Measurements from ENCODE around the gene ANKRD28.

Gene ANKRD28

DNA sequence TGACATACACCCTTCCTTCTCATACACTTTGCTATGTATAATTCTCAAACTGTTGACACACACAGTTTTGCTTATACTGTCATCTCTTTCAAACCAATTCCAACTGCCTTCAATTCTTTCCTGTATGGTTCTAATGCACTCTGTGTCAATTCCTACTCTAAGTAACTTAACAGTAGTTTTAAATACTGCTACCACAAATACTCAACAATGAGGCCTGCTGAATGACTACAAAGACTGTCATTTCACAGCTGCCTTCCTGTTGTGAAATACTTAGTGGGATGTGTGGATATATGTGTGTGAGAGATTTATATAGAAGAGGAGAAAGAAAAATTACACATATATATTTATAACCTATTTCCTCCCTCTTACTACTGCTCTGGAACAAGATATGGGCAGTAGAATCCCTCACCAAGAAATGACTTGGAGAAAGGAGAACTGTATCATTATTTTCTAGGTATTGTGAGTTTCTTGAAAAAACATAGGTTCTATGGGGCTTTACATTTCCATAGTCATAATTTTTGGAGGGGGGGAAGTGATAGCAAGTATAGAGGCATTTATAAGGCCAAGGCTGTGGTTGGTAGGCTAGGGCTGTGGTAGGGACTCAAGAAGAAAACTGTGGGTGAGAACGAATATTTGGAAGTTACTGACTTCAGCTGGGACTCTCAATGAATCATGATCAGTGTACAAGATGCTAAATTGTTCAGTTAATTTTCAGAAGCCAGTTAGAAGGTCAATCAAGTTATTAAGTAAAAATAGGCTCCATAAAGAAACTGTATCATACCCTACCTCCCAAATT, 88.7 kb downstream of the ANKRD28 start:
- Histone ChIP-seq H3K27ac (ENCODE audit: insufficient read depth, low read depth, low read length, poor library complexity, severe bottlenecking) (no peak overlapping the region), H3K4me1 (ENCODE audit: control insufficient read depth, insufficient read depth, low read length) (no peaks in the 10 kb centered on the region), H3K27me3 (ENCODE audit: control insufficient read depth, insufficient read depth, low read length, poor library complexity, severe bottlenecking) (no peaks in the 10 kb centered on the region), H3K9me3 (ENCODE audit: control insufficient read depth, low read length) (no peaks in the 10 kb centered on the region), H3K36me3 (ENCODE audit: control insufficient read depth, insufficient read depth, low read length) (peaks cover 6% of the 10 kb centered on the region), H3K4me3 (ENCODE audit: insufficient read depth, low read depth, low read length) (no peak overlapping the region)
- 88 to 100% methylated on average over 1 of the region's 1 CpG for WGBS, 2 experiments

DNA sequence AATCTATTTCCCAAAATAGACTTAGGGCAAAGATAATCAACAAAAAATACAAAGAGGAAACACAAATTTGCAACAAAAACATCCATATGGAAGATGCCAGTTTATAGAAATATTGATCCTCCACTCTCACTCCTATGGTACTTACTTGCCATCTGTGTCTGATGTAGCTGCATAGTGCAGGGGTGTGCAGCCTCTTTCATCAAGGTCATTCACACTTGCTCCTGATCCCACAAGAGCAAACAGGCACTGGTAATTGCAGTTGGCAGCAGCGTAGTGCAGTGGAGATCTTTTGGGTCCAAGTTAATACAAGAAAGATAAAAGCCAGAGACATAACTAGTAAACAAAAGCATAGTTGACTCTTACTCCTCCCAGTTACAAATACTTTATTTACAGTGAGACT, 90.0 kb downstream of the ANKRD28 start:
- Histone ChIP-seq H3K9me3 (ENCODE audit: control insufficient read depth, low read length) (no peaks in the 10 kb centered on the region), H3K4me3 (ENCODE audit: insufficient read depth, low read depth, low read length) (no peak overlapping the region), H3K4me1 (ENCODE audit: control insufficient read depth, insufficient read depth, low read length) (no peaks in the 10 kb centered on the region), H3K27ac (ENCODE audit: insufficient read depth, low read depth, low read length, poor library complexity, severe bottlenecking) (no peak overlapping the region), H3K36me3 (ENCODE audit: control insufficient read depth, insufficient read depth, low read length) (peaks cover 6% of the 10 kb centered on the region), H3K27me3 (ENCODE audit: control insufficient read depth, insufficient read depth, low read length, poor library complexity, severe bottlenecking) (no peaks in the 10 kb centered on the region)
- 91 to 93% methylated on average over 1 of the region's 1 CpG for WGBS, 2 experiments

DNA sequence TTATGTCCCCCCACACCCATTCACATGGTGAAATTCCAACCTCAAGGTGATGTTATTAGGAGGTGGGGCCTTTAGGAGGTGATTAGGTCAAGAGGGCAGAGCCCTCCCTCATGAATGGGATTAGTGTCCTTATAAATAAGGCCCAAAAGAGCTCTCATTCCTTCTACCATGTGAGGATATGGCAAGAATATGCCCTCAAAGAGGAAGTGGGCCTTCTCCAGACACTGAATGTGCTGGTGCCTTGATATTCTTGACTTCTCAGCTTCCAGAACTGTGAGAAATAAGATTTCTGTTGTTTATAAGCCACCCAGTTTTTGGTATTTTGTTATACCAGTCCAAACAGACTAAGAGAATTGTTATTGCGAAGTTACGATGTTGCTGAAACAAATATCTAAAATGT, 94.4 kb downstream of the ANKRD28 start:
- peaks cover 3% of the 10 kb centered on the region for H3K36me3 ChIP-seq (ENCODE audit: control insufficient read depth, insufficient read depth, low read length)
- H3K27ac ChIP-seq (ENCODE audit: insufficient read depth, low read depth, low read length, poor library complexity, severe bottlenecking) = no peak overlapping the region
- no peaks in the 10 kb centered on the region for H3K4me1 ChIP-seq (ENCODE audit: control insufficient read depth, insufficient read depth, low read length)
- H3K9me3 ChIP-seq (ENCODE audit: control insufficient read depth, low read length) = no peaks in the 10 kb centered on the region
- WGBS, 2 experiments = 95 to 97% methylated on average over 2 of the region's 2 CpGs
- H3K4me3 ChIP-seq (ENCODE audit: insufficient read depth, low read depth, low read length) = no peak overlapping the region
- no peaks in the 10 kb centered on the region for H3K27me3 ChIP-seq (ENCODE audit: control insufficient read depth, insufficient read depth, low read length, poor library complexity, severe bottlenecking)

DNA sequence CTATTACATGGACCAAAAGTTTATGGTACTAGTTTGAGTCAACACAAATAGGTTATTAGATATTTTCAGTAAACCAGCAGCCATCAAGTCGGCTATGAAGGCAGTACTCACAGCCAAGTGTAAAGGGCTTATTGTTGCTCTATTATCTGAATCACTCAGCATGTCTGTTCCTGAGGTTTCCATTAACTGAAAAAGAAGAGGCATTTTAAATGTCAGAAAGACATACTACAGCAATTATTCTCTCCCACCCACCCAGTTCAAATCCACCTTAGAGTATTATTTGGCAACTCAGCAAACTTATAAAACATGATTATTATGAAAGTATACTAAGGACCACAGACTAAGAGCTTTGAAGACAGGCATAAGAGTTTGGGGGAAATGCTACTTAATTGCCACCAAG, 103.2 kb downstream of the ANKRD28 start:
- no peak overlapping the region for H3K4me3 ChIP-seq (ENCODE audit: insufficient read depth, low read depth, low read length)
- H3K9me3 ChIP-seq (ENCODE audit: control insufficient read depth, low read length) = no peaks in the 10 kb centered on the region
- no peaks in the 10 kb centered on the region for H3K27me3 ChIP-seq (ENCODE audit: control insufficient read depth, insufficient read depth, low read length, poor library complexity, severe bottlenecking)
- H3K27ac ChIP-seq (ENCODE audit: insufficient read depth, low read depth, low read length, poor library complexity, severe bottlenecking) = no peak overlapping the region
- peaks cover 4% of the 10 kb centered on the region for H3K36me3 ChIP-seq (ENCODE audit: control insufficient read depth, insufficient read depth, low read length)
- WGBS, 2 experiments = 75 to 96% methylated on average over 1 of the region's 1 CpG
- no peaks in the 10 kb centered on the region for H3K4me1 ChIP-seq (ENCODE audit: control insufficient read depth, insufficient read depth, low read length)

DNA sequence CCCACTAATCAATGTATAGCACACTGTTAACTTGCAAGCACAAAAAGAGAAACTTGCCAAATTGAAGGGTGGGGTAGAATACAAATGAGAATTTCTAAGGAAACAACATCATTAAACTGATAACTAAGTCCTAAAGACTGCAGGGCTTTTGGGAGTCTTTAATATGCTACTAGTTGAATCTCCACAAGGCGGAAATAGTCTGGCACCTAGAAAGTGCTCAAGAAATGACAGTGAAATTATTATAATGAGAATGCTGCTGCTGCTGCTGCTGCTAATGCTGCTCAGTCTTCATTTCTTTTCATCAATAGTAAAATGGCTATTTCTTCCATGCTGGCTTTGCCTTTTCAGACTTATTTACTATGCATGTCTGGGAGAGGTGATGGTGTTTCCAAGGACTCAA, 104.4 kb downstream of the ANKRD28 start:
- no peaks in the 10 kb centered on the region for H3K9me3 ChIP-seq (ENCODE audit: control insufficient read depth, low read length)
- H3K4me3 ChIP-seq (ENCODE audit: insufficient read depth, low read depth, low read length) = no peak overlapping the region
- no peak overlapping the region for H3K27ac ChIP-seq (ENCODE audit: insufficient read depth, low read depth, low read length, poor library complexity, severe bottlenecking)
- H3K4me1 ChIP-seq (ENCODE audit: control insufficient read depth, insufficient read depth, low read length) = no peaks in the 10 kb centered on the region
- peaks cover 4% of the 10 kb centered on the region for H3K36me3 ChIP-seq (ENCODE audit: control insufficient read depth, insufficient read depth, low read length)
- no peaks in the 10 kb centered on the region for H3K27me3 ChIP-seq (ENCODE audit: control insufficient read depth, insufficient read depth, low read length, poor library complexity, severe bottlenecking)
- WGBS, 2 experiments = no CpG with 5 or more reads among the region's 1 CpG

DNA sequence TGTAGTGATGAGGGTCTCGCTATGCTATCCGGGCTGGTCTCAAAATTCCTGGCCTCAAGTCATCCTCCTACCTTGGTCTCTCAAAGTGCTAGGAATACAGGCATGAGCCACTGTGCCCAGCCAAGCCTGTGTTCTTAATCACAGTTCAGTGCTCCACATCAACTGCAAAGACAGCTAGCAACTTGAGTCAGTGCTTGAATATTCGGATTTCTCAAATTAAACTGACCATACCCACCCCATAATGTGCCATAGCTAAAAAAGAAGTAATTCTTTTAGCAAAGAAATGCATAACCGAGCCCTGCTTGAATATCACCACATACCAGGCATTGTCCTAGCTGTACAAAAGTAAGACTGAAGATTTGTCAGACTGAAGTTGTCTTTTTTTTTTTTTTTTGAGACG, 107.0 kb downstream of the ANKRD28 start:
- Histone ChIP-seq H3K4me1 (ENCODE audit: control insufficient read depth, insufficient read depth, low read length) (no peaks in the 10 kb centered on the region), H3K9me3 (ENCODE audit: control insufficient read depth, low read length) (no peaks in the 10 kb centered on the region), H3K36me3 (ENCODE audit: control insufficient read depth, insufficient read depth, low read length) (peaks cover 6% of the 10 kb centered on the region), H3K27me3 (ENCODE audit: control insufficient read depth, insufficient read depth, low read length, poor library complexity, severe bottlenecking) (no peaks in the 10 kb centered on the region), H3K27ac (ENCODE audit: insufficient read depth, low read depth, low read length, poor library complexity, severe bottlenecking) (no peak overlapping the region), H3K4me3 (ENCODE audit: insufficient read depth, low read depth, low read length) (no peak overlapping the region)
- WGBS, 2 experiments = 88 to 91% methylated on average over 5 of the region's 5 CpGs

DNA sequence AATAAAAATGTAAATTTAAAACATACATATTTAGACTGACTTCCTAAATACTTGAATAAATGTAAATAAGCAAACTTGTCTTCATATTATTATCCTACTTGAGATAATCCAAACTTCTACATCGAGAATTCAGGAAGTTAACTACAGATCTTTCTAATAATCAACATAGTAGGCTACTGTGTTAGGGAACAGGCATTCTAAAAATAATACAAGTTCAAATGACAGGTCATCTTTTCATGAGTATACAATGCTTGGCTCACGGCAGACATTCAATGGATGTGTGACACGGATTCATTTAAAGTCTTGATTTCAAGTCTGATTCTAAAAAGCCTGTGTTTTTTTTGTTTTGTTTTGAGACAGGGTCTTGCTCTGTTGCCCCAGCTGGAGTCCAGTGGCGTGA, 107.5 kb downstream of the ANKRD28 start:
- Histone ChIP-seq H3K27me3 (ENCODE audit: control insufficient read depth, insufficient read depth, low read length, poor library complexity, severe bottlenecking) (no peaks in the 10 kb centered on the region), H3K9me3 (ENCODE audit: control insufficient read depth, low read length) (no peaks in the 10 kb centered on the region), H3K27ac (ENCODE audit: insufficient read depth, low read depth, low read length, poor library complexity, severe bottlenecking) (no peak overlapping the region), H3K4me1 (ENCODE audit: control insufficient read depth, insufficient read depth, low read length) (no peaks in the 10 kb centered on the region), H3K4me3 (ENCODE audit: insufficient read depth, low read depth, low read length) (no peak overlapping the region), H3K36me3 (ENCODE audit: control insufficient read depth, insufficient read depth, low read length) (peaks cover 8% of the 10 kb centered on the region)
- WGBS, 2 experiments = 93 to 96% methylated on average over 3 to 4 of the region's 4 CpGs

DNA sequence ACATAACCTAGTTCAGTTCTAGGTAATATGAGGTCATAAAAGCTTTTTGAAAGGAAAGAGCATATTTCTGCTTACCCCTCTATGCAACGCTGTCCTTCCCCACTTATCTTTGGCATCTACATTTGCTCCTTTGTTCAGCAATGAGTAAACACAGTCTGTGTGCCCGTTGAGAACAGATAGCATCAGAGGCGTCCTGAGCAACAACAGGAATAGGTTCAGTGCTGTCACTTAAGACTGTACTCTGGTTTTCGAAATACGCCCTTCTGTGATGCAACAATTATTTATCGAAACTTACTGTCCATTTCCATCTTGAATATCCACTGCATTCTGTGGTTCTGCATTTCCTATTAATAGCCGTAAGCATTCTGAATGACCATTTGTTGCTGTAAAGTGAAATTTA, 111.9 kb downstream of the ANKRD28 start:
- H3K27ac ChIP-seq (ENCODE audit: insufficient read depth, low read depth, low read length, poor library complexity, severe bottlenecking) = no peak overlapping the region
- no peak overlapping the region for H3K4me3 ChIP-seq (ENCODE audit: insufficient read depth, low read depth, low read length)
- no peaks in the 10 kb centered on the region for H3K4me1 ChIP-seq (ENCODE audit: control insufficient read depth, insufficient read depth, low read length)
- WGBS, 2 experiments = 90 to 96% methylated on average over 7 of the region's 7 CpGs
- no peaks in the 10 kb centered on the region for H3K9me3 ChIP-seq (ENCODE audit: control insufficient read depth, low read length)
- peaks cover 12% of the 10 kb centered on the region for H3K36me3 ChIP-seq (ENCODE audit: control insufficient read depth, insufficient read depth, low read length)
- H3K27me3 ChIP-seq (ENCODE audit: control insufficient read depth, insufficient read depth, low read length, poor library complexity, severe bottlenecking) = no peaks in the 10 kb centered on the region

DNA sequence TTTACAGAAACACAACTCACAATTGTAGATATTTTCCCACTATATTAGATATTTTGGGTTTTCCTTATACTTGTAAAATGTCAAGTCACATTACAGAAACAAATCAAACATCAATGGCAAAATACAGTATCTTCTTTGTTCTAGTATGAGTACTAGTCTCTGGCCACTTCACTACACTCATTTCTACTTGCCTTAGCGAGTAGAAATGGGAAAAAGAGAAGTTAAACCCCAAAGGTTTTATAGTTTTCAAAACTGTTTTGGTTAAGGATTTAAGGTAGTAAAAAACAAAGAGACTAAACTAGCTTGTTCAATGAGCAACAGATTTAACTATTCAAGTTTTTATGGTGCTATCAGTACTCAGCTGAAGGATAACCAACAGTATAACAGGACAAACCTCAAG, 114.5 kb downstream of the ANKRD28 start:
- no peak overlapping the region for H3K27ac ChIP-seq (ENCODE audit: insufficient read depth, low read depth, low read length, poor library complexity, severe bottlenecking)
- no peaks in the 10 kb centered on the region for H3K27me3 ChIP-seq (ENCODE audit: control insufficient read depth, insufficient read depth, low read length, poor library complexity, severe bottlenecking)
- no peaks in the 10 kb centered on the region for H3K9me3 ChIP-seq (ENCODE audit: control insufficient read depth, low read length)
- H3K36me3 ChIP-seq (ENCODE audit: control insufficient read depth, insufficient read depth, low read length) = peaks cover 8% of the 10 kb centered on the region
- 100% methylated on average over 1 of the region's 1 CpG; no CpG with 5 or more reads in 1 of the 2 experiments for WGBS, 2 experiments
- H3K4me3 ChIP-seq (ENCODE audit: insufficient read depth, low read depth, low read length) = no peak overlapping the region
- H3K4me1 ChIP-seq (ENCODE audit: control insufficient read depth, insufficient read depth, low read length) = no peaks in the 10 kb centered on the region

DNA sequence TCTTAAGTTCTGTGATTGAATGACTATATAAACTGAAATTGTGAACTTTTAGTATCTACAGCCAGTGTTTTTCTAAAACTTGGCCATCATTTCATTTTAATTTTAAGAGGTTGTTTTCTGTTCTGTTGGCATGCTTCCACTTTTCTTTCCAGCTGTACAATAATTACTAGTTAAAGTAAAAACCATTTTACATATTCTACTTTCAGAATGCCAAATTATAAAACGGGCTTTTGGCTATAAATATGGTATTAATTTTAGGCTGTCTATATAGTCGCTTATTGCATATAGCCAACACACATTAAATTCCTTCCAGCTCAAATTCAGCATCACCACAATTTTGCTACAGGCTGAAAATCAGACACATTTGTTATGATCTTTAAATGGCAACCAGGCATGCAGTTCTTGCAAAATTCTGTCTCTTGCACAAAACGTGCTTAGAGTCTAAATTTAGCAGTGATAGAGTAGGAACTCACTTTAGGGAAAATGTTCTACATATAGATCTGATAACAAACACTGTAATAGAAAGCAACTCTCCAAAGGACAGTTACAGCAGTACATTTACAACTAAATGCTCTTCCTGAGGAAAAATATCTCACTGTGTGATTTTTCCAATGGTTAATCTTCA, 115.1 kb downstream of the ANKRD28 start:
- Histone ChIP-seq H3K27me3 (ENCODE audit: control insufficient read depth, insufficient read depth, low read length, poor library complexity, severe bottlenecking) (no peaks in the 10 kb centered on the region), H3K9me3 (ENCODE audit: control insufficient read depth, low read length) (no peaks in the 10 kb centered on the region), H3K4me3 (ENCODE audit: insufficient read depth, low read depth, low read length) (no peak overlapping the region), H3K36me3 (ENCODE audit: control insufficient read depth, insufficient read depth, low read length) (peaks cover 8% of the 10 kb centered on the region), H3K4me1 (ENCODE audit: control insufficient read depth, insufficient read depth, low read length) (no peaks in the 10 kb centered on the region), H3K27ac (ENCODE audit: insufficient read depth, low read depth, low read length, poor library complexity, severe bottlenecking) (no peak overlapping the region)
- WGBS, 2 experiments = 85 to 100% methylated on average over 2 to 3 of the region's 3 CpGs

Measured in ectodermal cell (in vitro differentiated cells).